Left renal pelvis (tissue), 4 donors: Measurements from ENCODE around the gene HTT. TPM values are rescaled to one million over a fixed set of nuclear protein-coding genes. Genes with fewer than 3 reads are reported as not detected.
"Not testable (repeated sequence)": the region's sequence is repeated elsewhere in the genome, so short reads cannot be mapped to it uniquely, and the experiment has no call there.

Experiments used
- DNase-seq, 4 donors: peaks; one replicate each; pipeline ENCODE4 v3.0.0-alpha.2; 2013; ENCODE audit warnings: low read depth in 4 of 4, low spot score in 3 of 4
- polyA plus RNA-seq, 4 donors: library from polyadenylated mRNA; unstranded; fragments of 120-200 nt; gene quantifications; one replicate each; pipeline ENCODE4 v1.2.1, GENCODE V29; 2013; ENCODE audit not compliant: insufficient read length in 4 of 4

Gene HTT
- polyA plus RNA-seq, 4 donors: 20.7 to 41.5 (median 33.9) TPM

DNA sequence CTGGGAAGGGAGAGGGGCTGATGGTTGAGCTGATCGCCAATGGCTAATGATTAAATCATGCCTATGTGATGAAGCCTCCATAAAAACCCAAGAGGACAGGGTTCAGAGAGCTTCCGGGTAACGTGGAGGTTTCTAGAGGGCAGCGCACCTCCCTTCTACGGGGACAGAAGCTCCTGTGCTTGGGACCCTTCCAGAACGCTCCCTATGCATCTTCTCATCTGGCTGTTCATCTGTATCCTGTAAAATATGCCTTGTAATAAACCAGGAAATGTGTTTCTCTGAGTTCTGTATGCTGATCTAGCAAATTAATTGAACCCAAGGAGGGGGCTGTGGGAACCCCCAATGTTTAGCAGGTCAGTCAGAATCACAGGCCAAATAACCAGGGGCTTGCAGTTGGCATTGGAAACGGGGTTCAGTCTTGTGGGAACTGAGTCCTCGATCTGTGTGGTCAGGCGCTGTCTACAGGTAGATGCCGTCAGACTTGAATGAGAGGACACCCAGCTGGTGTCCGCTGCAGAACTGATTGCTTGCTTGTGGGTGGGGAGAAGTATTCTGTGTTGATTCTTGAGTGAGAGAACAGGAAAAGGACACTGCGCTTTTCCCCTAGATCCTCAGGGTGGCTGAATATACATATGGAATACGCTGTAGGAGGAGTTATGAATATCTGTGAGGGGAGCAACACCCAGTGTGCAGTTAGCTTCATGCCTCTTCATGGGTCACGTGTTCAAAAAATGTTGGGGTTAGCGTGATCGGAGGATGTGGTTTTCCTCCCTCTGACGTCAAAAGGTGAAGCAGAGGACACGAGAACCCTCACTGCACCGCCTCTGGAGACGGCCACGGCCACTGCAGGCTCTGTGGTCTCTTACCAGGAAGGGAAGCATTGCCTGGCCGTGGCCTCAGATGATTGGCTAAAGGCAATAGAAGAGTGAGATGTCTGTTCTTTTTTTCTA, 29.3 kb upstream of the HTT start:
- DNase-seq: no peak

DNA sequence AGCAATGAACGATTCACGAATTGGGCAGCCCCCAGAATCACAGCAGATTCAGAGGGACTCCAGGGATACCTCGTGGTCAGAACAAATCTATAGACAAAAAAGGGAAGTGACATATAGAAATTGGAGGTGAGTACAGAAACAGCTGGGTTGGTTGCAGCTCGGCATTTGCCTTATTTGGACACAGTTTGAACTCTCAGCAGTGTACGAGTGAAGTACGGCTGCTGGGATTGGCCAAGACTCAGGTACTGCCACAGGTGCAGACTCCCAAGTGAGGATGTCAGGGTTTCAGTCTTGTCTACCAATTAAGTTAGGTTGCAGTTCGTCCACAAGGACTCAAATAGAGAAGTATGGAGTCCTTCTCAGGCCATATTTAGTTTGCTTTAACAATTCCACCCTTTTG, 28.3 kb upstream of the HTT start:
- no peak for DNase-seq

DNA sequence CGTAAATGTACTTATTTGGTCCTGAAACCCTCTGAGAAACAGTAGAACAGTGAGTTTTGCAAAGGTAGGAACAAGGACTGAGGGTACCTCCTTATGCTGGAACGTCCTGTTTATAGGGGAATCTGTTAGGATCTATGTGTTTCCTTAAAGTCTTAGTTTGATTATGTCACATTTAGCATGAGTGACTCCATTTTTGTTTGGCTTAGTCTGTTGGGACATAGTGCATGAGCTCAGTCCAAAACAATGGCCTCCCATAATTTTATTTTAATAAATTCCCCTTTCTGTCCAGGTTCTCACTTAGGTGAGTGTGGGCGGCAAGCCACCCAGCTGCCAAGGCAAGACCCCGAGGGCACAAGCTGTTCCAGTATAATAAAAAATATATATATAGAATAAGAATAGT, 27.9 kb upstream of the HTT start:
- DNase-seq: no peak

DNA sequence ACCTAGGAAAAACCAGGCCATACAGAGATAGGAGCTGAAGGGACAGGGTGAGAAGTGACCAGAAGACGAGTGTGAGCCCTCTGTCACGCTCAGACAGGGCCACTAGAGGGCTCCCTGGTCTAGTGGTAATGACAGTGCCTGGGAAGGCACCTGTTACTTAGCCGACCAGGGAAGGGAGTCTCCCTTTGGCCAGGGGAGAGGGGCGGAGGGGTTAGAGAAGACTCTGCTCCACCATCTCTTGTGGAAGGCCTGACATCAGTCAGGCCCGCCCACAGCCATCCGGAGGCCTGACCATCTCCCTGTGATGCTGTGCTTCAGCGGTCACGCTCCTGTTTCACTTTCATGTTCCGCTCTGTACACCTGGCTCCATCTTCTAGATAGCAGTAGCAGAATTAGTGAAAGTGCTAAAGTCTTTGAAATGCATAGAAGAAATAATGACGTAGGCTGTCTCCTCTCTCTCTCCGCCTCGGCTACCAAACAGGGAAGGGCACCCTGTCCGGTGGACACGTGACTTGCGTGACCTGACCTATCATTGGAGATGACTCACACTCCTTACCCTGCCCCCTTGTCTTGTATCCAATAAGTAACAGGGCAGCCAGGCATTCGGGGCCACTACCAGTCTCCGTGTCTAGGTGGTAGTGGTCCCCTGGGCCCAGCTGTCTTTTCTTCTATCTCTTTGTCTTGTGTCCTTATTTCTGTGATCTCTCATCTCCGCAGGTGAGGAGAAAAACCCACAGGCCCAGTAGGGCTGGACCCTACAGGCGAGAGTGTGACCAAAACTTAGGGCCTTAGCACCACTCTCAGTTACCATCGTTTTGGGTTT, 26.8 kb upstream of the HTT start:
- peak in 2 of 4 donors; percentile 33 to 37 for DNase-seq

DNA sequence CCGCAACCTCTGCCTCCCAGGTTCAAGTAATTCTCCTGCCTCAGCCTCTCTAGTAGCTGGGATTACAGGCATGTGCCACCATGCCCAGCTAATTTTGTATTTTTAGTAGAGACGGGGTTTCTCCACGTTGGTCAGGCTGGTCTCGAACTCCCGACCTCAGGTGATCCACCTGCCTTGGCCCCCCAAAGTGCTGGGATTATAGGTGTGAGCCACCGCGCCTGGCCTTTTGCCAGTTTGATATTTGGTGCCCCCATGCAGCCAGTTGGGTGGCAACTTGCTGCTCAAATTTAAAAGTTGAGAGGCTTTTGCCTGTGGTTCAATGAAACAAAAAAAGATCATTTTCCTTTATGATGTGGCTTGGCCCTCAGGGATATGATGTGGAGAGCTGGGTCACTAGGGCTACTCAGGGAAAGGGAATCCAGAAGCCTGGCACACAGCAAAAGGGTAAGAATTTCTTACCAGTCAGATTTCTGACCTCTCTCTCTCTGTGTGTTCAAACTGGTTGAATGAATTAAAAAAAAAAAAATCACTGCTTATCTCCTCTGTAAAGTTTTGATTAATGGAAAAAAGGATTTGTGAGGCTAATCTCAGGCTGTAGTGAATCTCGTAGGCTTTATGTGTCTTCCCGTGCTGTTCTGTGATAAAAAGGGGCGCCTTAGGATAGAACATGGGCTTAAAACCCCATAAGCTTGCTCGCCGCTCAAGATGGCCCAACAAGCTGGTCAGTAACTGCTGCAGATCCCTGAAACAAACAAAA, 23.2 kb upstream of the HTT start:
- DNase-seq: not testable (repeated sequence)

DNA sequence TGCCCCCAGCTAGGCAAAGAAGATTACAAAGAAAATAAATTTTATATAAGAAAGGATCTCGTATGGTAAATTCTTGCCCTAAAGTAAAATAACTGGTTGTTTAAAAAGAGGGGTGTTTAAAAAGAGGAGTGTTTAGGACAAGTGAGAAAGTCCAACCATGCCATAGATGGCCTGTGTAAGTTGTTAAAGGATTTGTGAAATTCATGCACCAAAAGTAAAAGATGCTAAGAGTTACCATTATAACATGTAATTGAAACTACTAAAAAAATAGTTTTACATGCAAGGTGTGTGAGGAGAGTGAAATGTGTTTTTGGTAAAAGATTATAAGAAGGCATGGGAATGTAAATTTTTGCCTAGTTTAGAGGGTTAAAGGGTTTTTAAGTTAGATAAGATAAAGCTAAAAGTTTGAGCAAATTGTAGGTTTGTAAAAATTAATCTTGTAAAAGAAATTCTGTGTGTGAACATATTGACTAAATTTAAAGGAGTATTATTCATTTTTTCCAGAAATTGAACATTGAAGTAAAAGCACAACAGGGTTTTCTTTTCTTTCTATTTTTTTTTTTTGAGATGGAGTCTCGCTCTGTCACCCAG, 20.2 kb upstream of the HTT start:
- no peak for DNase-seq

DNA sequence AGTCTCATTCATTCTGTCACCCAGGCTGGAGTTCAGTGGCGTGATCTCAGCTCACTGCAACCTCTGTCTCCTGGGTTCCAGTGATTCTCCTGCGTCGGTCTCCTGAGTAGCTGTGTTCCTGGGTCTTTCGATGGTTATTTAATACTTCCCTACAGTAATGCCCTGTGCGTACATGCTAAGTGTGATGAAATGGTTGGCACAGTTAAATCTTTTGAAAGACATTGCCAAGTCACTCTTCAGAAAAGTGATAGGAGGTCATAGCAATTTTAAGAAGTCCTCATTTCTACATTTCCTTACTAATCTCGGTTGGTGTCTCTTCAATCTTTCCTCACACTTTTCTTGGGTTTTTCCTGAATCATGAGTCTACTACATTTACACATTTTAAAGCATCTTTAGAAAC, 14.5 kb upstream of the HTT start:
- DNase-seq: no peak

DNA sequence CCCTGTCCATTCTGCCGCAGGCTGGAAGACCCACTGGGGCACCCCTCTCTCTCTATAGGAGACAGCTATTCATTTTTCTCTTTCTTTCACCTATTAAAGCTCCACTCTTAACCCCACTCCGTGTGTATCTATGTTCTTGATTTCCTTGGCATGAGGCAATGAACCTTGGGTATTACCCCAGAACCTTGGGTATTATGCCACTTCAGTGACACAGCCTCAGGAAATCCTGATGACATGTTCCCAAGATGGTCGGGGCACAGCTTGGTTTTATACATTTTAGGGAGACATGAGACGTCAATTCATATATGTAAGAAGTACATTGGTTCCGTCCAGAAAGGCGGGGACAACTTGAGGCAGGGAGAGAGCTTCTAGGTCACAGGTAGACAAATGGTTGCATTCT, 13.5 kb upstream of the HTT start:
- no peak for DNase-seq

DNA sequence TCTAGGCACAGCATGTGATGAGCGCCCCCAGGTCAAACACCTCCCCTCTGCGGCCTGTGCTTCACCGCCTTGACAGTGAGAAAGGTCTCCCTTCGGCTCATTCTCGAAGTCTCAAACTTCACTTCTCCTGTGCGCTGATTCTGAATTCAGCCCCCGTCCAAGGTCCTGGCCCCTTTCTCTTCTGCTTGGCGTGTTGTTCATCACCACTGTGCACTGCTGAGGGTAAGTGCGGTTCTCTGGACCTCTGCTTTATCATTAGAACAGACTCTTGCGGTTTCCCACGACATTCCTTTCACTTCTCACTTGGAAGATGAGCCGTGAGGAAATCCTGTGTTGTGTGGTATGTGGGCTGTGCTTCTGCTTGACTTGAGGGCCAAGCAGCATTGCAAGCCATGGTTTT, 12.0 kb upstream of the HTT start:
- DNase-seq: no peak

DNA sequence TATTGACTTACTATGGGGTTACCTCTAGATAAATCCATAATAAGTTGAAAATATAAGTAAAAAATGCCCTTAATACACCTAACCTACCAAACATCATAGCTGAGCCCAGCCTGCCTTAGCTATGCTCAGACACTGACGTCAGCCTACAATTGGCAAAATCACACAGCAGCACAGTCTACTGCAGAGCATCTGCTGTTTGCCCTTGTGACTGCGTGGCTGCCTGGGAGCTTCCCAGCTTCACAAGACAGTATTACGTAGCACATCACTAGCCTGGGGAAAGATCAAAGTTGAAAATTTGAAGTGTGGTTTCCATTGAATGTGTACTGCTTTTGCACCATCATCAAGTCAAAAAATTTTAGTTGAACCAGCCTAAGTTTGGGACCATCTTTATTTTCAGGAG, 8.9 kb upstream of the HTT start:
- DNase-seq: no peak

DNA sequence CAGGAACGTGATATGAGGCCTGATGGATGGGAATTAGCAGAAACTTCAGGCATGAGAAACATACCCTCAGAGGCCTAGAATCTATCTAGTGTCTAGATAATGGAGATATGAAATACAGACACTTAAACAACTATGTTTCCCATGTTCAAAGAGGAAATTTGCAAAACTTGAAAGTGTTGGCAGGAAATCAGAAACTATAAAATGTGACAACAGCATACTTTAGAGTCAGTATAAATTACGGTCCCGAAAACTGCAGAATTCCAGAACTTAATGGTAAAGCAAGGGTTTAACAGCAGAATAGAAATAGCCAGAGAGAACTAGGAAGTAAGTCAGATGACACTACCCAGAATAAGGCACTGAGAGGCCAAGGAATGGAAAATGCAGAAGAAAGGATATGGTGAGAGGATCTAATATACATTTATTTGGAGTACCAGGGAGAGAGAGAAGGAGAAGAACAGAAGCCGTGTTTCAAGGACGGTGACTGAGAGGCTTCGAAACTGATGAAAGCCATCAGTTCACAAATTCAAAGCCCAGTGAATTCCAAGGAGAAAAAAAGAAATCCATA, 7.6 kb upstream of the HTT start:
- no peak for DNase-seq

DNA sequence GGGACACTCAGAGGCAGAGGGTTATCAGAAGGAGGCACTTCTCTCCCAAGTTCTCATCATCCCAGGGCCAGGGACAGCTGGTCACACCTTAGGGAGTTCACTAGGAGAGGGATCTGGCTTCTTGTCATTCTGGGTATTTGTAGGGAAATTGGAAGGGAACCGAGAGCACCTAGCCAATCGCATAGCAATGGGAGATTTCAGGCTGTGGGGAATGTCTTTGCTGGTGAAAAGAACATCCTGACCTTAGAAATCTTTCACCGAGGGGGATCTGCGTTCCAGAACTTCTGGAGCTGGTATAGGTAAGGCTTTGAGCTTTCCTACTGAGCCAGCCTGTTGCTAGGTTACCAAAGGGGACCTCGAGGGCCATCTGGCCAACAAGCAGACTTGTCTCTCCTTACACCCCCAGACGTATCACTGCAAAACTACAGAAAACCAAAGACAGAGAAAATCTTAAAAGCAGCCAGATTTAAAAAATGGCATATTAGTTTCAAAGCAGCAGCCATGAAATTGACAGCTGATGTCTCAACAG, 6.9 kb upstream of the HTT start:
- no peak for DNase-seq

DNA sequence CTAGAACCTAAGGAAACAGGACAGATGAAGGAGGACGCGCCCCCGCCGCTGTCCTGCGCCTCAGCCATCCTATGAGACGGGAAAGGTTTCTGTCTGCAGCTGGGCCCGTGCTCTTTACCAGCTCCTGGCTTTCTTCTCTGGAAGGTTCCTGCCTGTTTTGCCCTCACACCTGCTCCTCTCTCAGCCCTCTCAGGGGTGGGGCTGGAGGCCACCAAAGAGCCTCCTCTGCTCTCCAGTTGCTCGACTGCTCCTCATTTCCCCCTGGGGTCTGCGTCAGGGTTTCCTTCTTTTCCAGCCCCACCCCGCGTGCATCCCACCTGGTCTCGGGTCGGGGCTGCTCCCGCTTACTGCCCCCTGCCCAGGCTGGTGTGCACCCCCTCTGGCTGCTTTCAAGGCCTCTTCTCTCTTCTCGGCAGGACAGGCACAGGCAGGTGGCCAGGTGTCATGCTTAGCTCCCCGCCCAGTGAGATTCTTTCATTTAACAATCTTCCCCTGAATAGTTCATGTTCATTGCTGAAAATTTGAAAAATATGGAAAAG, 4.8 kb upstream of the HTT start:
- DNase-seq: no peak

DNA sequence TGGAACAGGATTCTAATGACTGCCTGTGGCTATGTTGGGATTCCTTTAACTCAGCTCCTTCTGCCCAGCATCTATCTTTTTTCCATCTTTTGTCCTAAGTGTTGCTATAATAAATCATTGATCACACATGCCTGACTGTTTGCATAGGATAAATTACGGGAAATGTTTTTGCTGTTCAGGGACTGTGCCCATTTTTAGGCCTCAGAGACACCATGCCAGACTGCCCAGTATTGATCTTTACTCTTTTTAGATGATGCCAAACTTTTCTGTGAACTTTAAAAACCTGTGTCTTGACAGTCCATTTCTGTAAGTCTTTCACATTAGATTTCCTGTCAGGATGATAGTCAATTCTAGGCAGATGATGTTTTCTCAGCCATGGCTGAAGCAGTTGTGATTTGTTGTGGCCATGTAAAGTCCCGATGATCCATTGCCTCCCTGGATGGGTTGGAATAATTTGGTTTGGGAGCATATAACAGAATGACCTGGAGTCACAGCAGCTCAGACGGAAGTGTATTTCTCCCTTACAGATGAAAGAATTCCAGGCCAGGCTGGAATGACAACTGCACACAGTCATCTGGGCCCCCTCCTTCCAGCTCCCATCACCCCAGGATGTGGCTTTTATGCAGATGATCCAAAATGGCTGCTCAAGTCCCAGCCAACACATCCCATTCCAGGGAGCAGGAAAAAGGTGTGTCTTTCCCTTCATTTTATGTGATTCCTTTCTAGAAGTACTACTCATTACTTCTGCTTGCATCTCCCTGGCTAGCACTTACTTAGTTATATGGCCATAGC, 3.6 kb upstream of the HTT start:
- no peak for DNase-seq

DNA sequence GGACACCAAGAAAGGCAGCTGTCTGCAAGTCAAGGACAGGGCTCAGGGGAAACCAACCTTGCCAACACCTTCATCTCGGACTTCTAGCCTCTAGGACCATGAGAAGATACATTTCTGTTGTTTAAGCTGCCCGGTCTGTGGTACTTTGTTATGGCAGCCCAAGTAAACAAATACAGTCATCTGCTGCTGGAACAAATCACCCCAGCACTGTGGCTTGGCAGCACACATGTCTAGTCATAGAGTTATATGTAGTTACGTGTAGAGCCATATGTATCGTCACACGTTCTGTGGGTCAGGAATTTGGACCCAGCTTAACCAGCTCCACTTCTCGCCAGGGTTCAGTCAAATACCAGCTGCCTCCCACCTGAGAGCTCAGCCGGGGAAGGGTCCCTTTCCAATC, 2.7 kb upstream of the HTT start:
- DNase-seq: no peak

DNA sequence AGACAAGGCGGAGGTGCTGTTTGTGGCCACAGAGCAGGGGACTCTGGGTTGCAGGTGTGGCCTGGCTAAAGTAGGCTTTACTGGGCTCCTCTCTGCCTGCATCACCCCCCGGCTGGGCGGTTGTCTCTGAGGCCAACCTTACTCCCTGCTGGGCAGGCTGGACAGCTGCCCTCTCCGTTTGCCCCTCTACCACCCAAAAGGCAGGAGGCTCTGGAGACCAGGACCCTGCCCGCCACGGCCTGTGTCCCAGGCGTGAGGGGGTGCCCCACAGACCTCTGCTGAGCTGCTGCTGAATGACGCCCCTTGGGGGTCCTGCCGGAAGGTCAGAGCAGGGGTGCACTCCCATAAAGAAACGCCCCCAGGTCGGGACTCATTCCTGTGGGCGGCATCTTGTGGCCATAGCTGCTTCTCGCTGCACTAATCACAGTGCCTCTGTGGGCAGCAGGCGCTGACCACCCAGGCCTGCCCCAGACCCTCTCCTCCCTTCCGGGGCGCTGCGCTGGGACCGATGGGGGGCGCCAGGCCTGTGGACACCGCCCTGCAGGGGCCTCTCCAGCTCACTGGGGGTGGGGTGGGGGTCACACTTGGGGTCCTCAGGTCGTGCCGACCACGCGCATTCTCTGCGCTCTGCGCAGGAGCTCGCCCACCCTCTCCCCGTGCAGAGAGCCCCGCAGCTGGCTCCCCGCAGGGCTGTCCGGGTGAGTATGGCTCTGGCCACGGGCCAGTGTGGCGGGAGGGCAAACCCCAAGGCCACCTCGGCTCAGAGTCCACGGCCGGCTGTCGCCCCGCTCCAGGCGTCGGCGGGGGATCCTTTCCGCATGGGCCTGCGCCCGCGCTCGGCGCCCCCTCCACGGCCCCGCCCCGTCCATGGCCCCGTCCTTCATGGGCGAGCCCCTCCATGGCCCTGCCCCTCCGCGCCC, 1.1 kb upstream of the HTT start:
- DNase-seq: no peak

DNA sequence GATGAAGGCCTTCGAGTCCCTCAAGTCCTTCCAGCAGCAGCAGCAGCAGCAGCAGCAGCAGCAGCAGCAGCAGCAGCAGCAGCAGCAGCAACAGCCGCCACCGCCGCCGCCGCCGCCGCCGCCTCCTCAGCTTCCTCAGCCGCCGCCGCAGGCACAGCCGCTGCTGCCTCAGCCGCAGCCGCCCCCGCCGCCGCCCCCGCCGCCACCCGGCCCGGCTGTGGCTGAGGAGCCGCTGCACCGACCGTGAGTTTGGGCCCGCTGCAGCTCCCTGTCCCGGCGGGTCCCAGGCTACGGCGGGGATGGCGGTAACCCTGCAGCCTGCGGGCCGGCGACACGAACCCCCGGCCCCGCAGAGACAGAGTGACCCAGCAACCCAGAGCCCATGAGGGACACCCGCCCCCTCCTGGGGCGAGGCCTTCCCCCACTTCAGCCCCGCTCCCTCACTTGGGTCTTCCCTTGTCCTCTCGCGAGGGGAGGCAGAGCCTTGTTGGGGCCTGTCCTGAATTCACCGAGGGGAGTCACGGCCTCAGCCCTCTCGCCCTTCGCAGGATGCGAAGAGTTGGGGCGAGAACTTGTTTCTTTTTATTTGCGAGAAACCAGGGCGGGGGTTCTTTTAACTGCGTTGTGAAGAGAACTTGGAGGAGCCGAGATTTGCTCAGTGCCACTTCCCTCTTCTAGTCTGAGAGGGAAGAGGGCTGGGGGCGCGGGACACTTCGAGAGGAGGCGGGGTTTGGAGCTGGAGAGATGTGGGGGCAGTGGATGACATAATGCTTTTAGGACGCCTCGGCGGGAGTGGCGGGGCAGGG, 568 bp downstream of the HTT start:
- DNase-seq: peak; percentile 36 to 71 (median 58)
